ENCODE measurements around the gene RIT2. TPM values are rescaled to one million over a fixed set of nuclear protein-coding genes. Genes with fewer than 3 reads are reported as not detected.

Gene RIT2
- not detected for total RNA-seq

DNA sequence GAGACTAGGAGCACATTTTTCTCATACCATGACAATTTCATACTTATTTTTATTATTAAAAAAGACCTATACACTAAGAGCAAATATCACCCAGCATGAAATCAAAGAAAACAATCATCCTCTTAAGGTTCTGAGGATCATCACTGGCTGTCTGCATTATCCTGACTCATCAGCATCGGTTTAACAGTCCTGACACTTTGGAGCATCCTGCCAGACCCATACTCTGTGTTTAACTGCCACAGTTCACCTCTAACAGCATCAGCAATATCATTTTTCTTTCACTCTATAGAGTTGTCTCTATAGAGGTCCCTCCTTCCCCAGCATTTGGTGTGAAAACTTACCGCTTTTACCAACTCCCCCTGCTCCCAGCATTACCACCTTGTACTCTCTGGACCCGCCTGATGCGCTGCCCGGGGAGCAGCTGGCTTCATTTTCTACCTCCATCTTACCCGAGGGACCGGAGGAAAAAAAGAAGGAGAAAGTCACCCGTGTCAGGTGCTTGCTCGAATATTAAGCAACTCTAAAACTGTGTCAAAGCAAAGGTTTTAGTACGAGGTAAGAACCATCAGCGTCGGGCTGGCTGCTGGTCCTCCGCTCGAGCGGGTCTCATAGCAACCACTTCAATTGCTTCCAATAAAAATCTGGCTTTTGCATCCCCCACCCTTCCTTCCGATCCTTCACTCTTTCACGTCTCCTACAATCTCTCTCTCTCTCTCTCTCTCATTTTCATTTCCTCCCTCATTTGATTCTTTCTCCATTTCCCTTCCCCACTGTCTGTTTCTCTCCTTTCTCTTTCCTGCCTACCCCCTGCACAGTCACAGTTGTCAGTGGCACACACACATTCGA lies at the start of gene RIT2:
Gene RIT2, minus strand, starts transcription at position 610 of the 846 bp plus-strand sequence.
- Mint-ChIP-seq H3K36me3 (no peaks in the 10 kb centered on the region), H3K27me3 (no peaks in the 10 kb centered on the region), H3K4me3 (no peak within 1 kb of the TSS), H3K4me1 (no peaks in the 10 kb centered on the region), H3K27ac (no peak within 1 kb of the TSS), H3K9me3 (peaks cover 3% of the 10 kb centered on the region)
- no peak for DNase-seq

DNA sequence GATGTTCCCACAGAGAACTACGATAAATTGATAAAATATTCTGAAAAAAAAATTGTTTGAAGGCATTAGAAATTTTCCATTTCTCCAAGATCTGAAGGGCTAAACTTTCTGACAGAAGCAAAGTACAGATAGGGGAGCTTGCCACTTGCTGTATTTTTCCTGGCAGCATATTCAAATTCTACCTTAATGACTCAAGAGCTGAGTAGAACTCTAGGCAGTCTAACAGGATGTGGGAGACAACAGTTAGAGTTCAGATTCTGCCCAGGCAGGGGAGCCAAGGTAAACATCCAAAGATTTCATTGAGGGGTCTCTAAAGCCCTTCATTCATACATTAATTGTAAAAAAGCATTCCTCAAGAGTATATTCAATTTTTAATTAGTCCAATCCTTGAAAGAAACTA lies 46.0 kb upstream of the RIT2 start:
- no peak overlapping the region for H3K27ac Mint-ChIP-seq
- H3K4me3 Mint-ChIP-seq: no peak overlapping the region
- H3K4me1 Mint-ChIP-seq: no peaks in the 10 kb centered on the region
- DNase-seq: no peak
- H3K9me3 Mint-ChIP-seq: peaks cover 4% of the 10 kb centered on the region
- no peaks in the 10 kb centered on the region for H3K27me3 Mint-ChIP-seq
- H3K36me3 Mint-ChIP-seq: no peaks in the 10 kb centered on the region

DNA sequence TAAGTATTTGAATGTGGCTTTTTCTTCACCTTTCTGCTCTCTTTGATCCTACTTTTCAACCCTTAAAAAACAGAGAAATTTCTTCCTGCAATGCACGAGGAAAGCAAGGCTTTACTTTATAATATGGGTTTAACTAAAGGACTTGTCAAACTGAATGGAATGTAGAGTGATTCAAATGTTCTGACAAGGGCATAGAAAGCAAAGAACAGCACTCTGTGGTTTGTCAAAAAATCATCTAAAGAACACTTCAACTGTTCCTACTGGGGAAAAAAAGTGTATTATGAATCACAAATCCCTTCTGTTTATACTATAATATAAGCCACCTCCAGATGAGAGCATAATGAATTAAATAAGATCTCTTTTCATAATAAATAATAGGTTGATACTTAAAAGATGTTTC lies 45.0 kb upstream of the RIT2 start:
- Mint-ChIP-seq H3K27ac (no peak overlapping the region), H3K9me3 (peaks cover 4% of the 10 kb centered on the region), H3K36me3 (no peaks in the 10 kb centered on the region), H3K4me3 (no peak overlapping the region), H3K27me3 (no peaks in the 10 kb centered on the region), H3K4me1 (no peaks in the 10 kb centered on the region)
- no peak for DNase-seq

DNA sequence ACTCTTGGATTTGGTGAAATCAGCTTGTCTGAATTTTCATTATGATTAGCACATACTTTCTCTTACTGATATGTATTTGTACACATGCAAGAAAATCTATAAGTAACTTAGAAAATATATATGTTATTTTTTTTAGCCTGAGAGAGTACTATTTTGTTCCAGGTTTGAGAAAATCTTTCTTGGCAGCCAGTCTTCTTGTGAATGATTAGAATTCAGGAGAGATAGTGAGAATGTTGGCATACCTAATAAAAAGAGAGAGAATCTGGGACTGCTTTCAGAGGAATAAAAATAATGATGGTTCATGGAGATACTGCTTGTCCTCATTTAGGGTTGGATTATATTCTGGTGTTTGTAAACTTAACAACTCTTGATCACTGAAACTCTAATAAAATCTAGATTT lies 44.4 kb upstream of the RIT2 start:
- Mint-ChIP-seq H3K4me1 (no peaks in the 10 kb centered on the region), H3K27me3 (no peaks in the 10 kb centered on the region), H3K36me3 (no peaks in the 10 kb centered on the region), H3K4me3 (no peak overlapping the region), H3K27ac (no peak overlapping the region), H3K9me3 (peaks cover 4% of the 10 kb centered on the region)
- DNase-seq: no peak

DNA sequence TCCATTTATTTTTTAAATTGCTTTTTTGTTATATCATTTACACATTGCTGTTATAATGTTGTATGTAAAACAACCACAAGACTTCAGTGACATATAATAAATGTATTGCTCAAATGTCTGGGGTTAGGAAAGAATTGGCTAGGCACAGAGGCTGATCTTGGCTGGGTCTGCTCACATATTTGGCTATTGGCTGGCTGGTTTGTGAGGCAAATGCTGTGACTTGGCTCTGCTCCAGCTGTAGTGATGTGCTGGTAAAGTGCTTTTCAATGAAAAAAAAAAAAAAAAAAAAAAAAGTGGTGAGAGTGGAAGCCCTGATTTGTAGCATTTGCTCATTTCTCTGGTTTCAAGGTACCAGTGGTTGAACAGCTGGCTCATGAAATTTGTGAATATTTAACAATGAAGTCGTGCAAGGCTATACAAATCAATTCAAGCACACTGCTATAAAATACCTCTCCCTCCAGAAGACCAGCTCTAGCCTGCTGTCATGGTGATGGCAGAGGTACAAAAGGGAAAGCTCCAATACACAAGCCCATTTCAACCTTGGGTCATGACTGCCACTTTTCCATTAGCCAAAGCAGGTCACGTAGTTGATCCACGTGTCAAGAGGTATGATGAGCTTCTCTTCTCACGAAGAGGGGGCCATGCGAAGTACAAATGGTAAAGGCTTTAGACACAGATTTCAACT lies 43.7 kb upstream of the RIT2 start:
- no peak for DNase-seq
- Mint-ChIP-seq H3K27ac (no peak overlapping the region), H3K36me3 (no peaks in the 10 kb centered on the region), H3K4me3 (no peak overlapping the region), H3K9me3 (peaks cover 2% of the 10 kb centered on the region), H3K4me1 (no peaks in the 10 kb centered on the region), H3K27me3 (no peaks in the 10 kb centered on the region)

DNA sequence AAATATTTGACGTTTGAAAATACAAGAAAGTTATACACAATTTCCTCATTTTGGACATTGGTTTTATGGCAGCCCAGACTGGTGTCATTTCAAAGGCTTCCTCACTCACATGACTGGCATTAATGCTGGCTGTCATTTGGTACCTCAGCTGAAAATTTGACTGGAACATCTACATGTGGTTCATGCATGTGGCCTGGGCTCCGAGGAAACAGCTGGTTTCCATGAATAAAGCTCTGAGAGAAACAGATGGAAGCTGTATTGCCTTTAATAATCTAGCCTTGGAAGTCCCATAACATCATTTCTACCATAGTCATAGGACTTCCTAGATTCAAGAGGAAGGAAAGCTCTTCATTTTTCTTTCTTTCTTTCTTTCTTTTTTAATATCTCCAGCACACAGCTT lies 42.9 kb upstream of the RIT2 start:
- no peaks in the 10 kb centered on the region for H3K4me1 Mint-ChIP-seq
- H3K27ac Mint-ChIP-seq: no peak overlapping the region
- no peak for DNase-seq
- H3K27me3 Mint-ChIP-seq: no peaks in the 10 kb centered on the region
- no peaks in the 10 kb centered on the region for H3K9me3 Mint-ChIP-seq
- H3K36me3 Mint-ChIP-seq: no peaks in the 10 kb centered on the region
- no peak overlapping the region for H3K4me3 Mint-ChIP-seq

DNA sequence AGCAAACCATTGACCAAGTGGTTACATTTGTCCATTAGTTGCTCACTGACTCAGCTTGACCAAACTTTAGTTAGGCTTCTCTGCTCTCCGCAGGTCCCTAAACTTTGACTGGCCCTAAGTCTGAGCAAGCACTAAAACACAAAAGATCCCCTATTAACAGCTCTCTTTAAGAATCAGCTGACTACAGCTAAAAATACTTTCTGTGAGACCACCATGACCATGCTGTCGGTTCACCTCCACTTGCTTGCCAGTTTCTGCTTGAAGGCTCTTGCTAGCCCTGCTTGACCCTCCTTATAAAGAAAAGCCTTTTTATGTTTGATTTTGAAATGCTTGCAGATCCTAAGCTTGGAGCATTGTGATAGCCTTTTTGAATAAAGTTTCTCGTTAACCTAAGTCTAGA lies 40.4 kb upstream of the RIT2 start:
- Mint-ChIP-seq H3K36me3 (no peaks in the 10 kb centered on the region), H3K9me3 (no peaks in the 10 kb centered on the region), H3K27ac (no peak overlapping the region), H3K4me3 (no peak overlapping the region), H3K27me3 (no peaks in the 10 kb centered on the region), H3K4me1 (no peaks in the 10 kb centered on the region)
- no peak for DNase-seq

DNA sequence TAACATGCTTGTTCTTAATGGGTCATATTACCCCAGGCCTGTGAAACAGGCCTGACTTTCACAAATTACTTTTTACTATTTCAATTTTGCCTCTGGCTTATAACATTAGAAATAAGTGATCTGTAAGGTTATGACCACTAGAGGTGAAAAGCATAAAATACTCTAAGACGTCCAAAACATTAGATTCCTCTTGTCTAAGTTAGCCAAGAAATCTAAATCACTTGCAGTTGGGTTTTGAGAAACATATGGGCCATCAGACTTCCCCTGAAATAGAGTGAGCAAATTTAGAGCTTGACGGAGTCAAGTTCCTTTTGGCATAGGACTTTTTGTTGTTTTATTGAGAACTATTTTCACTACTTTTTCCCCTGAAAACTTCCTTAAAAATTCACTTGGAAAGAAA lies 32.7 kb upstream of the RIT2 start:
- H3K27ac Mint-ChIP-seq: no peak overlapping the region
- H3K27me3 Mint-ChIP-seq: no peaks in the 10 kb centered on the region
- H3K36me3 Mint-ChIP-seq: no peaks in the 10 kb centered on the region
- no peaks in the 10 kb centered on the region for H3K4me1 Mint-ChIP-seq
- H3K9me3 Mint-ChIP-seq: no peaks in the 10 kb centered on the region
- DNase-seq: no peak
- no peak overlapping the region for H3K4me3 Mint-ChIP-seq

DNA sequence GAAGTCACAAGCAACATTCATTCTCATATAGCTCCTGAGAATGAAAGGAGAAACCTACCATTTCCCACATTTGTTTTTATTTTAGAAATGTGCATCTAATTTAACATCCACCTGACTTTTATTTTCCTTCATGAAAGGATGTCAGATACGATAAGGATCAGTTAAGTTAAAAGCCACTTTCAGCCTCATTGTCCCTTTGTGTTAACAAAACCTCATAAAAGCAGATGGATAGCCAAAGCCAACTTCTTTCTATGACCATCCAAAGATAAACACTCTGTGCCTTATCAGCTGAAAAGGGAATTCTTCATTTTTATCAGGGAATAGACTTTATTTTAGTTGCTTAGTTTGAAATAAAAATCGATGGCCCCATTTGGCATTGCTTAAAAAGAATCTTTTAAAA lies 25.7 kb upstream of the RIT2 start:
- H3K36me3 Mint-ChIP-seq: no peaks in the 10 kb centered on the region
- no peaks in the 10 kb centered on the region for H3K4me1 Mint-ChIP-seq
- H3K27me3 Mint-ChIP-seq: no peaks in the 10 kb centered on the region
- H3K9me3 Mint-ChIP-seq: peaks cover 1% of the 10 kb centered on the region
- H3K4me3 Mint-ChIP-seq: no peak overlapping the region
- no peak for DNase-seq
- H3K27ac Mint-ChIP-seq: no peak overlapping the region

DNA sequence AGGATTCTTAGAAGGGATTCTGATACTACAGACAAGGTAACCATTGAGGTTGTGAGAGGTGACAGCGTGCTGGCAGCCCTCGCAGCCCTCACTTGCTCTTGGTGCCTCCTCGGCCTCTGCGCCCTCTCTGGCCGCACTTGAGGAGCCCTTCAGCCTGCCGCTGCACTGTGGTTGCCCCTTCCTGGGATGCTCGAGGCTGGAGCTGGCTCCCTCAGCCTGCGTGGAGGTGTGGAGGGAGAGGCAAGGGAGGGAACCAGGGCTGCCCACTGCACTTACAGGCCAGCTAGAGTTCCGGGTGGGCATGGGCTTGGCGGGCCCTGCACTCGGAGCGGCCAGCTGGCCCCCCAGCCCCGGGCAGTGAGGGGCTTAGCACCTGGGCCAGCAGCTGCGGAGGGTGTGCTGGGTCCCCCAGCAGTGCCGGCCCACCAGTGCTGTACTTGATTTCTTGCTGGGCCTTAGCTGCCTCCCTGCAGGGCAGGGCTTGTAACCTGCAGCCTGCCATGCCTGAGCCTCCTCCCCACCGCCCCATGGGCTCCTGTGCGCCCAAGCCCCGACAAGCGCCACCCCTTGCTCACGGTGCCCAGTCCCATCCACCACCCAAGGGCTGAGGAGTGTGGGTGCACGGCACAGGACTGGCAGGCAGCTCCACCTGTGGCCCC lies 23.9 kb upstream of the RIT2 start:
- H3K36me3 Mint-ChIP-seq: no peaks in the 10 kb centered on the region
- no peak overlapping the region for H3K4me3 Mint-ChIP-seq
- no peaks in the 10 kb centered on the region for H3K4me1 Mint-ChIP-seq
- H3K9me3 Mint-ChIP-seq: peaks cover 1% of the 10 kb centered on the region
- no peak for DNase-seq
- H3K27ac Mint-ChIP-seq: no peak overlapping the region
- no peaks in the 10 kb centered on the region for H3K27me3 Mint-ChIP-seq

DNA sequence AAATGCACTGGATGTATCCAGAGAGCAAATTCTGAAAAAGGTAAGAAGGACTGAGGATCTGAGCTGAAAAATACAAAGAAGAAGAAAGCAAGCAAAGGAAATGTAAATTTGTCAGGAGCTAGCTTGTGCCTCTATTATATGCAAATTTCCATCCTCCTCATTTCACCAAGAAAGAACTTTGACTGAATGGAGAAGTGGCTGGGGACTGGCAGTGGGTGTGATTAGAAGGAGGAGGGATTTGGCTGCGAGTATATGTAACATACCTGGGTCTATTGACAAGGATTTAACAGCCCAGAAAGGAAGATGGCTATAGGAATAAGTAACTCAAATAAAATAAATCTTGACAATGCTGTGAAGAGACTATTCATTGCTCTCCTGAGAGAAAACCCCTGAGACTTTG lies 19.4 kb upstream of the RIT2 start:
- H3K4me3 Mint-ChIP-seq: no peak overlapping the region
- no peaks in the 10 kb centered on the region for H3K4me1 Mint-ChIP-seq
- no peaks in the 10 kb centered on the region for H3K36me3 Mint-ChIP-seq
- H3K27ac Mint-ChIP-seq: no peak overlapping the region
- no peak for DNase-seq
- no peaks in the 10 kb centered on the region for H3K27me3 Mint-ChIP-seq
- peaks cover 2% of the 10 kb centered on the region for H3K9me3 Mint-ChIP-seq

DNA sequence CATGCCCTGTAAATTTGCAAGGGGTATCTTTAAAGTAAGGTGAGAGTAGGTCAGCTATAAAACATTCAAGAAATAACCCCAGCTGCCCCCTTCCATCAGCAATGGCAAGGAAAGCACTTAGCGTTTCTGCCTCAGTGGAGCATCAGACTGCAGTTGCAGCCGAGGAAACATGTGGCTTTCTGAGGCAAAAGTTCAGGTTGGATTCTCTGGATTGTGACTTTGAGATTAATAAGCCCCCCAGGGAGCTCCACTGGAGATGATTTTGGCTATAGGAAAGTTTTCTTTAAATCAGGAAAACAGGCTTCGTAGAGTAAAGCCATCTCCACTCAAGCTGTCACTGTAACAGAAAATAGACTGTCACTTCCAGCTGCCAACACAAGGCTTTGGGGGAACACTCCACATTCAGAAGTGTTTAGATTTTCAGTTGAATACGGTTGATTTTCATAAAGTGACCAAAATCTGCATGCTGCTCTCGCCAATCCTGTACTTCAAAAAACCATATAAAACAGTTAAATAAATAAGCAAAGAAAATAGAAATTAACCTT lies 15.3 kb upstream of the RIT2 start:
- Mint-ChIP-seq H3K27ac (no peak overlapping the region), H3K27me3 (no peaks in the 10 kb centered on the region), H3K4me1 (no peaks in the 10 kb centered on the region), H3K4me3 (no peak overlapping the region), H3K36me3 (no peaks in the 10 kb centered on the region), H3K9me3 (peaks cover 1% of the 10 kb centered on the region)
- DNase-seq: no peak

DNA sequence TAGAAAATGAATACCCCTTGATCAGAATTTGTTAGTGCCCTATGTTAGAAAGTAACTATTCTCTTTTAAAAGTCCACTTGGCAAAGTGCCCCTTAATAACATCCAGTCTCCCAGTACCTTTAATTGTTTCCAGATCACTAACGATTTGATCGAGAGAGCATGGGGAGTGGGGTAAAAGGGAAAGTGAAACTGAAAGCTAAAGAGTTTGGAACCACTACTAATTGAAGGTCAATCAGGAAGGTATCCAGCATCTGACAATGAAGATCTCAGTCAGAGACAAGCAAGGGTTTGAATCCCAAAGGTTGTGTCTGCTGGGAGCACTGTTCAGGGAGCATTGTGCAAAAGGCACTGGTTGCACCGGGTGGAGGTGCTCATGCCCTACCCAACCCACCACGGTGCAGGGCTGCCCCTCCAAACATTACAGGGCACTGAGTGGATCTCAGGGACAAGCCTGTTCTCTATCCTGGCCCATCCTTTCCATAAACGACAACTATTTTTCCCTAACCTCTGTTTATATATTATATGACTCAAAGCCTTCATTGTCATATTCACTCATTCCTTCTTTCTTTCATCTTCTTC lies 14.6 kb upstream of the RIT2 start:
- H3K4me1 Mint-ChIP-seq: no peaks in the 10 kb centered on the region
- no peaks in the 10 kb centered on the region for H3K36me3 Mint-ChIP-seq
- no peak overlapping the region for H3K27ac Mint-ChIP-seq
- H3K27me3 Mint-ChIP-seq: no peaks in the 10 kb centered on the region
- DNase-seq: no peak
- H3K4me3 Mint-ChIP-seq: no peak overlapping the region
- peaks cover 1% of the 10 kb centered on the region for H3K9me3 Mint-ChIP-seq

DNA sequence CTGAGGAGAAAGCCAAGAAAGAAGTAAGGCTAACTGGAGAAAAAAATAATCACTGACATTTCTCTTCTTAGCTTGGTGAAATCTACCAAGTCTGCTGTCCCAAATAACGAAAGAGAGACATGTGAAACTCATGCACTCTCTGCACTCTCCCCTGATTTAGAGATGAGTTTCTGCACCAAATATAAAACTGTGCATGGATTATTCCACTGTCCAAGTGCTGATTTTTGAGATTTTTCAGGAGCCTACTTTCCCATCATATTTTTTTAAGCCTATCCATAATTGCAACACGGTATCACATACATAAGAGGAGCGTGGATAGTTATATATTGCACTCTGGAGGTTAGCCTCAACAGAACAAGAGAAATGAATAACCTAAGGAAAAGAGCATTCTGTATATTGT lies 10.0 kb upstream of the RIT2 start:
- DNase-seq: no peak
- no peak overlapping the region for H3K4me3 Mint-ChIP-seq
- no peaks in the 10 kb centered on the region for H3K4me1 Mint-ChIP-seq
- H3K27ac Mint-ChIP-seq: no peak overlapping the region
- peaks cover 2% of the 10 kb centered on the region for H3K9me3 Mint-ChIP-seq
- no peaks in the 10 kb centered on the region for H3K36me3 Mint-ChIP-seq
- H3K27me3 Mint-ChIP-seq: no peaks in the 10 kb centered on the region

DNA sequence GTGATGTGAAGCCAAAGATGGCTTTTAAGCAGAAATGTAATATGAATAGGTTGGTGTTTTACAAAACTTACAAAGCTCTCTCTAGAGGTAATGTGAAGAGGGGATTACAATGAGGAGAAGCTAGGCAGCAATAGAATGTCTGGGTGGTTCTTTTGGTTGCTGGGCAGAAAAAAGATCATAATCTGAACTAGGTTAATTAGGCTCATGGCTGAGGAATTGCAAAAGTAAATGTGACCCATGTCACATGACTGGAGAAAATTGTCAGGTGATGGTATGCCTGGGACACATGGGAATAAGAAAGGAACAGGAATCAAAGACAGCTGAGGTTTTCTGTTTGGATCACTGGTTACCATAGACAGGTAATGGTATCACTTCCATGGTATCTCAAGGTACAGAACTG lies 7.5 kb upstream of the RIT2 start:
- Mint-ChIP-seq H3K9me3 (peaks cover 2% of the 10 kb centered on the region), H3K4me3 (no peak overlapping the region), H3K36me3 (no peaks in the 10 kb centered on the region), H3K27ac (no peak overlapping the region), H3K4me1 (no peaks in the 10 kb centered on the region), H3K27me3 (no peaks in the 10 kb centered on the region)
- no peak for DNase-seq
